T-helper 1 cell treated with Interleukin-12 subunit alpha and Interleukin-12 subunit beta and Interleukin-4 antibody, amounts not matched to agents 30 μg/mL and 1 μg/mL, for 36 hours (primary cell): ENCODE data around the gene OR10A4.
A peak's percentile ranks its signal among the peaks of the same experiment; 100 is the strongest.

ENCODE experiments used
- H3K27ac Mint-ChIP-seq: one replicate; pipeline ENCODE4 v1.8.0; 2021; ENCODE audit warnings: mild to moderate bottlenecking, mixed read lengths
- H3K27me3 Mint-ChIP-seq: one replicate; pipeline ENCODE4 v1.8.0; 2021; ENCODE audit warnings: low read depth, mixed read lengths
- H3K36me3 Mint-ChIP-seq: one replicate; pipeline ENCODE4 v1.8.0; 2021; ENCODE audit warnings: low read depth, mixed read lengths
- H3K4me1 Mint-ChIP-seq: one replicate; pipeline ENCODE4 v1.8.0; 2021; ENCODE audit warnings: low read depth, mixed read lengths
- H3K4me3 Mint-ChIP-seq: one replicate; pipeline ENCODE4 v1.8.0; 2021; ENCODE audit warnings: mild to moderate bottlenecking, moderate library complexity, mixed read lengths
- H3K9me3 Mint-ChIP-seq: one replicate; pipeline ENCODE4 v1.8.0; 2021; ENCODE audit warnings: mixed read lengths

OR10A4 gene

DNA sequence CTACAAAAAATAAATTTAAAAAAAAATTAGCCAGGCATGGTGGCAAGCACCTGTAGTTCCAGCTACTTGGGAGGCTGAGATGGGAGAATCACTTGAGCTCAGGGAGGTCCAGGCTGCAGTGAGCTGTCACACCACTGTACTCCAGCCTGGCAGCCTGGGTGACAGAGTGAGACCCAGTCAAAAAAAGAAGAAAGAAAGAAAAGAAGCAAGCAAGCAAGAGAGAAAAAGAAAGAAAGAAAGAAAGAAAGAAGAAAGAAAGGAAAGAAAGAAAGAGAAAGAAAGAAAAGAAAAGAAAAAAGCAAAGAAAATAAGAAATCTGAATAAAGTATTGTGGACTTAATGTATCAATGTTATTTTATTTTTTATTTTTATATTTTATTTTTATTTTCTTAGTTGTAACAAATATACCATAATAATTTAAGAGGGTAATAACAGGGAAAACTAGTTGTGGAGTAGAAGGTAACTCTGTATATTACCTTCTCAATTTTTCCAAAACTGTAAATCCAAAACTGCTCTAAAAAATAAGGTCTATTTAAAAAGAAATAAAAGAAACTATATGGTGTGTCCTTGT, 48.7 kb downstream of the OR10A4 start:
- H3K27ac Mint-ChIP-seq = no peak overlapping the region
- H3K9me3 Mint-ChIP-seq = no peaks in the 10 kb centered on the region
- peaks cover 34% of the 10 kb centered on the region for H3K27me3 Mint-ChIP-seq
- H3K4me3 Mint-ChIP-seq = peak overlapping the region; percentile 29
- H3K4me1 Mint-ChIP-seq = peaks cover 19% of the 10 kb centered on the region
- no peaks in the 10 kb centered on the region for H3K36me3 Mint-ChIP-seq

DNA sequence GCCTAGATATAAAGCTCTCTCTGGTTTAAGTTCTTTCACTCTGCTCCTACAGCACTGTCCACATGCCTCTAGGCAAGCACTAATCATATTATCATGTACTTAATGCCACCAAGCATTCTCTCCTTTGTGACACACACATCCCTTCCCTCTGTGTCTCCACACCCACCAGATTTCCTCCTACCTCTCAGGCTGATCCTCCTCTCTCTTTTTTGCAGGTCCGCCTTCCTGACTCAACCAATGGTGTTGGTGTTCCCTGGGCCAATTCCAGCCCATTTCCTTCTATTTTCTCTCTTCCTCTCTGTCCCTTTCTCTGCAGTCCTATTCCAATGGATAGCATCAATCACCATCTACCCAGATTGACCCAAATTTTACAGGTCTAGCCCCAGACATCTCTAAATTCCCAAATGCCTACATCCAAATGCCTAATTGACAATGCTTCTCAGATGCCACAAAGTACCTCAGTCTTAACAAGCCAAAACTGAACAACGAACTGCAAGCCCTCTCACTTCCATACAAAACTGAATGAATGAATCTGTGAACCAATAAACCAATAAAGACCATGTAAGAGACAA, 49.3 kb downstream of the OR10A4 start:
- Mint-ChIP-seq H3K27ac (peak overlapping the region; percentile 11), H3K9me3 (no peaks in the 10 kb centered on the region), H3K4me1 (peaks cover 19% of the 10 kb centered on the region), H3K36me3 (no peaks in the 10 kb centered on the region), H3K27me3 (peaks cover 34% of the 10 kb centered on the region), H3K4me3 (peak overlapping the region; percentile 85)

- H3K4me1 Mint-ChIP-seq = peaks cover 19% of the 10 kb centered on the region
- peak within 1 kb of the TSS; percentile 85 for H3K4me3 Mint-ChIP-seq
- H3K27me3 Mint-ChIP-seq = peaks cover 34% of the 10 kb centered on the region
- no peaks in the 10 kb centered on the region for H3K9me3 Mint-ChIP-seq
- no peaks in the 10 kb centered on the region for H3K36me3 Mint-ChIP-seq
- peak within 1 kb of the TSS; percentile 11 for H3K27ac Mint-ChIP-seq
Observed at GRCh38 chr11:6926208-6927029, 50.0 kb downstream of the OR10A4 start, which contains the start of gene ZNF215. ZNF215 (plus strand) TSS chr11:6926426; CDS start chr11:6932273, 5,847 bp downstream.

DNA sequence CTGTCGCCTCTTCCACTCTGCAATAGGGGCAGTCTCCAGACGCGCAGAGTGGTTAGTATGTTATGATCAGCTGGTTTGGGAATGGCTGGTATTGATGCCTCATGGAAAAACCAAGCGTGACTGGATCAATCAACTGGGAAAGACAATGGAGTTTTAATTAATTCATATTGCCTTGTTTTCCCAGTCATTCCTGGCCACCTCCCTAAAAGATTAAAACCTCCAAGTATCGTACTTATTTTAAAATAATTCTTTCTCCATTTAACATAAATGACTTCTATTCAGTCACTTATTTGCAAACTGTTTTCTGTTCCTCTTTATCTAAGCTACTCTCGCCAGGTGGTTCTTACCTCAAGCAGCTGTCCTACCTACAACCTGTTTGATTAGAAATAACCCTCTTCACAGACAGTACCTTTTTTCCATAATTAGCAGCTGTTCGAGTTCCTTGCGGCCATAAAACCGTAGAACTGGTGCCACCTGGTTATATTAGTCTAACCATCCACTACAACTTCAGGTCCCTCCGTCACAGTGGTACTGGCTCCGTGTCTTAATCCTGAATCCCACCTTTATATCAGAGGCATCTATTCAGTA, 50.7 kb downstream of the OR10A4 start:
- H3K27ac Mint-ChIP-seq = no peak overlapping the region
- peaks cover 34% of the 10 kb centered on the region for H3K27me3 Mint-ChIP-seq
- no peaks in the 10 kb centered on the region for H3K36me3 Mint-ChIP-seq

More for the DNA sequence above, 50.7 kb downstream of the OR10A4 start:
- Mint-ChIP-seq H3K9me3 (no peaks in the 10 kb centered on the region), H3K4me3 (peak overlapping the region; percentile 85), H3K4me1 (peaks cover 21% of the 10 kb centered on the region)
